K562 (cell line): Measurements from ENCODE around the gene COL23A1. TPM values are rescaled to one million over a fixed set of nuclear protein-coding genes. Genes with fewer than 3 reads are reported as not detected.

ENCODE experiments used
- ATAC-seq: fragments of 200-7000 bp; cut with Tn5 transposase; 3 replicates; pipeline ENCODE4 v1.9.1; 2020; ENCODE audit warnings: moderate library complexity
- BruUV-seq: library from RNA; stranded (reverse); fragments of 400-500 nt; replicated peaks from 2 replicates; lab custom pipeline; 2021; lab: Mats Ljungman, UMichigan
- CTCF ChIA-PET: fragments of 300-600 bp; formaldehyde crosslinking; extraction: SDS; loops from one replicate; lab custom pipeline; 2021; ENCODE audit warnings: low intra/inter-chr PET ratio; lab: Yijun Ruan, JAX
- POLR2A ChIA-PET: fragments of 300-600, 350-650 bp; sonication (Branson Sonifier 250); formaldehyde crosslinking; extraction: SDS; loops from one replicate; lab custom pipeline; 2021; ENCODE audit warnings: antibody characterized with exemption, inconsistent platforms; lab: Yijun Ruan, JAX
- DNase-seq, 4 experiments: peaks; one replicate each; pipeline versions ENCODE4 v3.0.0 to v3.0.0-alpha.2; 2011 to 2018; ENCODE audit warnings: low spot score in 3 of 4, mixed read lengths in 3 of 4; ENCODE audit errors: extremely low read depth in 1 of 4
- FAIRE-seq: peaks from 2 replicates; lab custom pipeline; 2011; peaks lifted over from hg19 to GRCh38; lab: Jason Lieb, UNC
- H2AFZ ChIP-seq: 2 replicates; pipeline ENCODE4 v1.6.0; 2011; ENCODE audit warnings: low read depth, low read length, control low read depth, inconsistent platforms
- H3K27ac ChIP-seq: fragments of 200-600 bp; 3 replicates; pipeline ENCODE4 v1.8.0; 2011; ENCODE audit warnings: low read depth, mild to moderate bottlenecking, control low read depth, inconsistent platforms, low read length, moderate library complexity, mixed read lengths; ENCODE audit errors: extremely low read depth
- H3K27me3 ChIP-seq, 2 experiments: fragments of 300-600 bp in 1 of 2; 2 replicates in 1 of 2; 3 replicates in 1 of 2; pipeline versions ENCODE4 v1.6.0 to v1.8.0; 2011; ENCODE audit warnings: inconsistent platforms in 2 of 2, low read length in 2 of 2, mild to moderate bottlenecking in 1 of 2, mixed read lengths in 1 of 2, moderate library complexity in 1 of 2; ENCODE audit not compliant: control insufficient read depth in 2 of 2, insufficient read depth in 2 of 2
- H3K36me3 ChIP-seq: fragments of 300-600 bp; 3 replicates; pipeline ENCODE4 v1.8.0; 2011; ENCODE audit warnings: mild to moderate bottlenecking, low read length, inconsistent platforms; ENCODE audit not compliant: control insufficient read depth, insufficient read depth
- H3K4me1 ChIP-seq, 2 experiments: fragments of 200-600 bp in 1 of 2; replicated peaks in 1 of 2; 2 replicates in 1 of 2; 3 replicates in 1 of 2; pipeline versions ENCODE4 v1.5.1 to v1.8.0; 2011; ENCODE audit warnings: inconsistent platforms in 2 of 2, low read length in 2 of 2, mild to moderate bottlenecking in 1 of 2, mixed read lengths in 1 of 2, moderate library complexity in 1 of 2; ENCODE audit not compliant: control insufficient read depth in 2 of 2, insufficient read depth in 2 of 2
- H3K4me2 ChIP-seq: 2 replicates; pipeline ENCODE4 v1.6.1; 2011; ENCODE audit warnings: low read length, control low read depth, inconsistent platforms, mixed read lengths; ENCODE audit not compliant: insufficient read depth
- H3K4me3 ChIP-seq: fragments of 200-600 bp; sonication (generic), shearing (Covaris generic); 2 replicates; pipeline ENCODE4 v1.5.1; 2016; ENCODE audit warnings: control low read depth, inconsistent platforms
- H3K79me2 ChIP-seq: fragments of 200-600 bp; 3 replicates; pipeline ENCODE4 v1.8.0; 2011; ENCODE audit warnings: low read length, inconsistent platforms; ENCODE audit not compliant: control insufficient read depth, insufficient read depth
- H3K9ac ChIP-seq, 2 experiments: 2 replicates each; pipeline versions ENCODE4 v1.6.0 to v1.6.1; 2011; ENCODE audit warnings: low read depth in 2 of 2, low read length in 2 of 2, control low read depth in 1 of 2, inconsistent platforms in 1 of 2, mild to moderate bottlenecking in 1 of 2, mixed read lengths in 1 of 2; ENCODE audit not compliant: insufficient read depth in 1 of 2
- H3K9me1 ChIP-seq: one replicate; pipeline ENCODE4 v1.6.0; 2011; ENCODE audit warnings: inconsistent platforms, mild to moderate bottlenecking, low read length, moderate library complexity; ENCODE audit not compliant: control insufficient read depth, insufficient read depth
- H3K9me3 ChIP-seq: replicated peaks from 2 replicates; pipeline ENCODE4 v1.5.1; 2011; ENCODE audit warnings: low read depth, low read length, inconsistent platforms; ENCODE audit not compliant: control insufficient read depth, insufficient read depth
- H4K20me1 ChIP-seq: replicated peaks from 2 replicates; pipeline ENCODE4 v1.6.1; 2011; ENCODE audit warnings: low read length, inconsistent platforms, mixed read lengths; ENCODE audit not compliant: control insufficient read depth, insufficient read depth
- ATF6 ChIP-seq: sonication (generic); formaldehyde crosslinking; IDR thresholded peaks from 2 replicates; pipeline ENCODE4 v1.4.0; 2020; ENCODE audit warnings: mild to moderate bottlenecking, missing genetic modification reagents
- CBFA2T2 ChIP-seq: fragments of 450-650 bp; conservative IDR thresholded peaks from 2 replicates; pipeline ENCODE4 v1.6.1; 2017; ENCODE audit warnings: mild to moderate bottlenecking
- CHCHD3 ChIP-seq: fragments of 250-450 bp; sonication (Bioruptor Pico); IDR thresholded peaks from 2 replicates; pipeline ENCODE4 v2.1.2; 2022; ENCODE audit warnings: mild to moderate bottlenecking
- DDX20 ChIP-seq: fragments of 450-650 bp; IDR thresholded peaks from 2 replicates; pipeline ENCODE4 v1.6.1; 2016; ENCODE audit warnings: missing genetic modification characterization, low read depth, mild to moderate bottlenecking, missing compliant biosample characterization, moderate library complexity
- DEAF1 ChIP-seq: fragments of 450-650 bp; formaldehyde crosslinking; IDR thresholded peaks from 2 replicates; pipeline ENCODE4 v1.4.0; 2020; ENCODE audit warnings: mild to moderate bottlenecking, moderate library complexity
- EP300 ChIP-seq: IDR thresholded peaks from 2 replicates; pipeline ENCODE4 v1.6.1; 2012; ENCODE audit warnings: low read length, improper control_type of control experiment
- ETV1 ChIP-seq: fragments of 450-650 bp; conservative IDR thresholded peaks from 2 replicates; pipeline ENCODE4 v1.6.1; 2016; ENCODE audit warnings: missing genetic modification characterization, control low read depth, low read depth, missing compliant biosample characterization
- ETV6 ChIP-seq, 3 experiments: fragments of 150-350 bp in 1 of 3; sonication (generic) in 1 of 3; formaldehyde crosslinking in 1 of 3; IDR thresholded peaks; 2 replicates each; pipeline versions ENCODE4 v1.6.1 to v1.8.0; 2014 to 2022; ENCODE audit warnings: borderline replicate concordance in 2 of 3, low read depth in 2 of 3, antibody characterized with exemption in 1 of 3, low read length in 1 of 3, mild to moderate bottlenecking in 1 of 3, missing genetic modification reagents in 1 of 3
- KLF10 ChIP-seq: fragments of 250-450 bp; sonication (Bioruptor Pico); IDR thresholded peaks from 2 replicates; pipeline ENCODE4 v1.6.1; 2021; ENCODE audit warnings: matching md5 sums
- NCOR1 ChIP-seq: fragments of 450-650 bp; IDR thresholded peaks from 2 replicates; pipeline ENCODE4 v1.6.1; 2016; ENCODE audit warnings: mild to moderate bottlenecking, moderate library complexity
- NR4A1 ChIP-seq, 2 experiments: fragments of 250-450 bp in 1 of 2; fragments of 450-650 bp in 1 of 2; sonication (Bioruptor Pico) in 1 of 2; IDR thresholded peaks; 2 replicates each; pipeline versions ENCODE4 v1.4.0 to v1.6.1; 2016 to 2020; ENCODE audit warnings: mild to moderate bottlenecking in 2 of 2, missing compliant biosample characterization in 1 of 2, missing genetic modification characterization in 1 of 2, moderate library complexity in 1 of 2
- PATZ1 ChIP-seq: fragments of 250-450 bp; sonication (Bioruptor Pico); IDR thresholded peaks from 2 replicates; pipeline ENCODE4 v1.5.0; 2020; ENCODE audit warnings: mild to moderate bottlenecking, borderline replicate concordance
- SRSF7 ChIP-seq: fragments of 200-400 bp; formaldehyde crosslinking; optimal IDR thresholded peaks from 2 replicates; pipeline ENCODE3; 2017; ENCODE audit warnings: mild to moderate bottlenecking, low read depth, low read length
- TFAM ChIP-seq: fragments of 250-450 bp; sonication (Bioruptor Pico); conservative IDR thresholded peaks from 2 replicates; pipeline ENCODE4 v1.5.0; 2021; ENCODE audit warnings: mild to moderate bottlenecking, moderate library complexity
- TRIM24 ChIP-seq, 2 experiments: fragments of 450-650 bp; IDR thresholded peaks; 2 replicates each; pipeline ENCODE4 v1.6.1; 2016
- YBX1 ChIP-seq: fragments of 450-650 bp; IDR thresholded peaks from 2 replicates; pipeline ENCODE4 v1.7.1; 2016; ENCODE audit warnings: mild to moderate bottlenecking
- WGBS: fragments of 100-300 bp; shearing (Covaris generic); methylation state at CpG from one replicate; pipeline ENCODE4 v1.1.6; 2016; ENCODE audit warnings: low coverage, mixed read lengths; ENCODE audit not compliant: insufficient coverage; ENCODE audit errors: missing lambda C conversion rate; 5-methylcytosine and 5-hydroxymethylcytosine counted together
- in situ Hi-C: fragments of 300-500 bp; cut with MboI; formaldehyde crosslinking; loops from 4 replicates; pipeline ENCODE4 v1.15.0; 2018; ENCODE audit warnings: inconsistent platforms, mixed read lengths
- intact Hi-C: fragments of 100-400 bp; cut with micrococcal nuclease; formaldehyde crosslinking; loops from 2 replicates; pipeline ENCODE4 v1.14.2; 2022
- polyA plus RNA-seq, 8 experiments: library from polyadenylated mRNA; depleted of rRNA in 4 of 8; stranded (reverse) in 5 of 8; unstranded in 3 of 8; fragments of >200 nt; fragmentation: Nextera tagmentation in 2 of 8; fragmentation: Illumina TruSeq in 1 of 8; extraction: Ambion mirVana in 2 of 8; extraction: Trizol in 1 of 8; gene quantifications; 2 replicates each; pipeline versions ENCODE4 v1.2.1 to v1.2.3, GENCODE V29; 2011 to 2014; ENCODE audit warnings: inconsistent platforms in 1 of 8, missing spikeins in 1 of 8
- total RNA-seq, 7 experiments: library from RNA; depleted of rRNA in 6 of 7; stranded (reverse); fragments of >200 nt in 6 of 7; fragmentation: Illumina TruSeq in 2 of 7; extraction: Trizol in 2 of 7; gene quantifications; 2 replicates each; pipeline versions ENCODE4 v1.2.1 to v1.2.3, GENCODE V29; 2011 to 2021; ENCODE audit warnings: low replicate concordance in 1 of 7

COL23A1 gene
- total and polyA plus RNA-seq, 9 of the 15 experiments (the other 6 are each of a cell fraction or from before 2014, with no cell fraction given), result 0.09 TPM; not detected in 8

- H3K27me3 ChIP-seq, result peaks cover 7 to 41% of the 10 kb centered on the region in 2 experiments; a peak in 3 of 5 replicates
- no peak overlapping the region for H3K4me3 ChIP-seq
- WGBS, result 50% methylated on average over 9 of the region's 9 CpGs
- POLR2A ChIA-PET, result no interaction called here
- CTCF ChIA-PET, result no interaction called here
- H3K4me2 ChIP-seq, result no peak overlapping the region
- BruUV-seq, result no TSS peak
- no peaks in the 10 kb centered on the region for H3K79me2 ChIP-seq
- no peak overlapping the region for H2AFZ ChIP-seq
- peaks cover 10% of the 10 kb centered on the region; the same call in 1 of the 2 replicates for H4K20me1 ChIP-seq
- DNase-seq, result no peak
- H3K4me1 ChIP-seq, result peaks cover 11 to 13% of the 10 kb centered on the region in 2 experiments
- no peak for FAIRE-seq
- no peaks in the 10 kb centered on the region for H3K9me1 ChIP-seq
- H3K36me3 ChIP-seq, result no peaks in the 10 kb centered on the region
- intact Hi-C loops (no loop called here), in situ Hi-C loops (no loop called here)
- ATAC-seq, result no peak
- no peak overlapping the region for H3K9ac ChIP-seq
- H3K27ac ChIP-seq, result no peak overlapping the region
- no peaks in the 10 kb centered on the region for H3K9me3 ChIP-seq
- TF ChIP-seq EP300 (no peak), KLF10 (CRISPR knock-in tag) (no peak), ETV6 (IDR thresholded peaks at IDR 0.05; ENCODE audit: borderline replicate concordance in 1 of 2, low read depth in 2 of 2, low read length in 1 of 2) (no peak), ETV6 (CRISPR knock-in tag; IDR thresholded peaks at IDR 0.05; ENCODE audit: borderline replicate concordance) (no peak), ETV1 (no peak), YBX1 (no peak), CBFA2T2 (no peak), TFAM (CRISPR knock-in tag) (no peak), ATF6 (CRISPR knock-in tag) (no peak), SRSF7 (no peak), NCOR1 (no peak), TRIM24 (IDR thresholded peaks at IDR 0.05) (no peak), PATZ1 (CRISPR knock-in tag) (no peak), DDX20 (tag) (no peak), NR4A1 (CRISPR knock-in tag; IDR thresholded peaks at IDR 0.05) (no peak), NR4A1 (tag; IDR thresholded peaks at IDR 0.05) (no peak), DEAF1 (CRISPR knock-in tag) (no peak), CHCHD3 (CRISPR knock-in tag) (no peak)
Observed at GRCh38 chr5:178419196-178419595, 171.0 kb downstream of the COL23A1 start.
